A549 (cell line): ENCODE measurements around the gene TBC1D24.

Experiments
- CTCF ChIP-seq: fragments of >200 bp; sonication (Bioruptor Twin); formaldehyde crosslinking; IDR thresholded peaks from 3 replicates; pipeline ENCODE4 v1.5.1; 2016
- JUN ChIP-seq, 2 experiments: fragments of >200 bp; sonication (Bioruptor Twin); formaldehyde crosslinking; IDR thresholded peaks; 2 replicates in 1 of 2; 3 replicates in 1 of 2; pipeline ENCODE4 v1.6.1; 2016 to 2017
- PHF8 ChIP-seq: fragments of 200-600 bp; sonication (generic); IDR thresholded peaks from 2 replicates; pipeline ENCODE4 v1.6.1; 2016; ENCODE audit warnings: low read depth, mild to moderate bottlenecking, antibody characterized with exemption, moderate library complexity, borderline replicate concordance
- POLR2A ChIP-seq: IDR thresholded peaks from 2 replicates; pipeline ENCODE4 v1.6.1; 2012; ENCODE audit warnings: mild to moderate bottlenecking, low read length

- TF ChIP-seq PHF8 (no peak), JUN (IDR thresholded peaks at IDR 0.05) (no peak), CTCF (no peak), POLR2A (no peak)
These were observed 18.7 kb downstream of the TBC1D24 start for GRCh38 chr16:2493605-2494004.
